GM21390 (cell line): Measurements from ENCODE around the gene PDLIM5.

ENCODE experiments used
- ATAC-seq: cut with Tn5 transposase; IDR thresholded peaks from one replicate; pipeline ENCODE4 v1.9.1; 2021; ENCODE audit not compliant: unreplicated experiment

PDLIM5 gene

GRCh38 chr4:94680176-94680862, 228.6 kb downstream of the PDLIM5 start:
- no peak for ATAC-seq

- no peak for ATAC-seq
Measured at GRCh38 chr4:94686086-94686485, 234.3 kb downstream of the PDLIM5 start.

GRCh38 chr4:94689155-94689860, 237.6 kb downstream of the PDLIM5 start:
- ATAC-seq: no peak

GRCh38 chr4:94690851-94691254, 239.1 kb downstream of the PDLIM5 start:
- ATAC-seq: no peak

- no peak for ATAC-seq
Measured at GRCh38 chr4:94691552-94691951, 239.8 kb downstream of the PDLIM5 start.

GRCh38 chr4:94695384-94695783, 243.6 kb downstream of the PDLIM5 start:
- ATAC-seq: no peak

- ATAC-seq: no peak
Measured at GRCh38 chr4:94698187-94698586, 246.4 kb downstream of the PDLIM5 start.

GRCh38 chr4:94700298-94700697, 248.6 kb downstream of the PDLIM5 start:
- no peak for ATAC-seq

GRCh38 chr4:94701631-94702300, 250.0 kb downstream of the PDLIM5 start:
- ATAC-seq: no peak

GRCh38 chr4:94711635-94712034, 259.9 kb downstream of the PDLIM5 start:
- ATAC-seq: no peak

GRCh38 chr4:94714365-94715160, 262.8 kb downstream of the PDLIM5 start:
- ATAC-seq: no peak

- ATAC-seq: no peak
Measured at GRCh38 chr4:94715726-94716125, 264.0 kb downstream of the PDLIM5 start.
